Suppressor macrophage treated with lipopolysaccharide for 1 hour (primary cell): ENCODE data around the gene LETMD1.
"Not testable (repeated sequence)": the region's sequence is repeated elsewhere in the genome, so short reads cannot be mapped to it uniquely, and the experiment has no call there.

Experiments
- DNase-seq, 3 donors: peaks; one replicate each; pipeline ENCODE4 v3.0.0-alpha.2; 2020 to 2022

LETMD1 gene

GRCh38 chr12:51027342-51027835 lies 20.7 kb upstream of the LETMD1 start:
- DNase-seq = no peak

- peak; percentile 81 to 86 (median 86) for DNase-seq
Measured at GRCh38 chr12:51028126-51028812, 19.9 kb upstream of the LETMD1 start.

GRCh38 chr12:51028813-51029150 lies 19.3 kb upstream of the LETMD1 start:
- peak; percentile 43 to 63 (median 48) for DNase-seq

GRCh38 chr12:51033048-51033447 lies 15.1 kb upstream of the LETMD1 start:
- DNase-seq = no peak

GRCh38 chr12:51033457-51034089 lies 14.6 kb upstream of the LETMD1 start:
- DNase-seq = peak in 1 of 3 donors; percentile 15

GRCh38 chr12:51036279-51036678 lies 11.8 kb upstream of the LETMD1 start:
- peak in 1 of 3 donors; percentile 14 for DNase-seq

- peak in 1 of 3 donors; percentile 3 for DNase-seq
Measured at GRCh38 chr12:51048661-51049251, 629 bp downstream of the LETMD1 start.

GRCh38 chr12:51049525-51049924 lies 1.4 kb downstream of the LETMD1 start:
- DNase-seq = no peak

GRCh38 chr12:51051787-51052186 lies 3.7 kb downstream of the LETMD1 start:
- no peak for DNase-seq

GRCh38 chr12:51055060-51055459 lies 6.9 kb downstream of the LETMD1 start:
- DNase-seq = no peak

GRCh38 chr12:51056242-51056641 lies 8.1 kb downstream of the LETMD1 start:
- peak; percentile 32 to 57 (median 43) for DNase-seq

- no peak for DNase-seq
Measured at GRCh38 chr12:51059086-51059485, 11.0 kb downstream of the LETMD1 start.

GRCh38 chr12:51062631-51063397 lies 14.7 kb downstream of the LETMD1 start:
- no peak for DNase-seq

GRCh38 chr12:51065530-51065929 lies 17.4 kb downstream of the LETMD1 start:
- DNase-seq = no peak

- no peak for DNase-seq
Measured at GRCh38 chr12:51067229-51067628, 19.1 kb downstream of the LETMD1 start.

- DNase-seq = no peak
Measured at GRCh38 chr12:51067771-51068170, 19.6 kb downstream of the LETMD1 start.

- DNase-seq = no peak
Measured at GRCh38 chr12:51070004-51070403, 21.9 kb downstream of the LETMD1 start.

GRCh38 chr12:51071663-51072062 lies 23.5 kb downstream of the LETMD1 start:
- no peak for DNase-seq

GRCh38 chr12:51075390-51075789 lies 27.3 kb downstream of the LETMD1 start:
- no peak for DNase-seq

- no peak for DNase-seq
Measured at GRCh38 chr12:51076236-51076930, 28.3 kb downstream of the LETMD1 start.

- no peak for DNase-seq
Measured at GRCh38 chr12:51077930-51078329, 29.8 kb downstream of the LETMD1 start.

- not testable (repeated sequence) for DNase-seq
Measured at GRCh38 chr12:51078346-51078745, 30.2 kb downstream of the LETMD1 start.

- not testable (repeated sequence) for DNase-seq
Measured at GRCh38 chr12:51078866-51079265, 30.7 kb downstream of the LETMD1 start.
